Activated CD4-positive, alpha-beta memory T cell treated with anti-CD3 and anti-CD28 coated beads for 36 hours (primary cell): ENCODE results near the gene ALDH5A1. TPM values are rescaled to one million over a fixed set of nuclear protein-coding genes. Genes with fewer than 3 reads are reported as not detected.

Source experiments
- CTCF ChIA-PET: fragments of 350-600 bp; sonication (Branson Sonifier 250); formaldehyde crosslinking; loops from one replicate; lab custom pipeline; 2021; ENCODE audit warnings: antibody characterized with exemption, inconsistent platforms; lab: Charles Lee
- POLR2A ChIA-PET: fragments of 350-600 bp; sonication (Branson Sonifier 250); formaldehyde crosslinking; loops from one replicate; lab custom pipeline; 2021; ENCODE audit warnings: antibody characterized with exemption; lab: Charles Lee
- DNase-seq: peaks from one replicate; pipeline ENCODE4 v3.0.0-alpha.2; 2020
- H3K27ac Mint-ChIP-seq: one replicate; pipeline ENCODE4 v1.8.0; 2021; ENCODE audit warnings: mixed read lengths
- H3K27me3 Mint-ChIP-seq: one replicate; pipeline ENCODE4 v1.8.0; 2021; ENCODE audit warnings: mixed read lengths
- H3K36me3 Mint-ChIP-seq: one replicate; pipeline ENCODE4 v1.8.0; 2021; ENCODE audit warnings: mixed read lengths
- H3K4me1 Mint-ChIP-seq: one replicate; pipeline ENCODE4 v1.8.0; 2021; ENCODE audit warnings: low read depth, mixed read lengths
- H3K4me3 Mint-ChIP-seq: one replicate; pipeline ENCODE4 v1.8.0; 2021; ENCODE audit warnings: mild to moderate bottlenecking, mixed read lengths
- H3K9me3 Mint-ChIP-seq: one replicate; pipeline ENCODE4 v1.8.0; 2021; ENCODE audit warnings: mixed read lengths
- intact Hi-C: fragments of 100-400 bp; cut with micrococcal nuclease; formaldehyde crosslinking; loops from one replicate; pipeline ENCODE4 v1.15.1; 2023
- total RNA-seq, 2 experiments: library from RNA; stranded (reverse); gene quantifications; one replicate each; pipeline ENCODE4 v1.2.3, GENCODE V29; 2021

ALDH5A1 gene
- total RNA-seq, result 10 to 100 TPM; 13.1 to 13.9 TPM

GRCh38 chr6:24494821-24495795, at the start of gene ALDH5A1:
Gene ALDH5A1, plus strand, starts transcription at chr6:24494969. Its CDS starts 28 bp downstream, at chr6:24494997.
- Mint-ChIP-seq H3K27ac (peak within 1 kb of the TSS; percentile 44), H3K9me3 (peaks cover 14% of the 10 kb centered on the region), H3K4me1 (peaks cover 13% of the 10 kb centered on the region), H3K36me3 (peaks cover 8% of the 10 kb centered on the region), H3K27me3 (no peaks in the 10 kb centered on the region), H3K4me3 (peak within 1 kb of the TSS; percentile 78)
- intact Hi-C loops, result loop anchor here (1.0 to 10.0 kb wide), 6 partner anchors 26 to 520 kb away; partner anchors contain the start of genes ACOT13, DCDC2 and TDP2
- POLR2A ChIA-PET, result interaction anchor here (0.8 to 1.1 kb wide), 4 partner anchors 64 to 530 kb away, joined by 3 to 4 read pairs (median 3); partner anchors contain the start of gene KIAA0319
- peak; percentile 89 for DNase-seq
- CTCF ChIA-PET, result interaction anchor here (0.8 to 4.0 kb wide), 20 partner anchors 10 to 280 kb away, joined by 3 to 22 read pairs (median 4); partner anchors contain the start of gene KIAA0319

- ChIA-PET CTCF (no interaction called here), POLR2A (no interaction called here)
- Mint-ChIP-seq H3K4me3 (no peak overlapping the region), H3K27ac (no peak overlapping the region), H3K36me3 (no peaks in the 10 kb centered on the region), H3K4me1 (no peaks in the 10 kb centered on the region), H3K9me3 (no peaks in the 10 kb centered on the region), H3K27me3 (no peaks in the 10 kb centered on the region)
- intact Hi-C loops, result no loop called here
- DNase-seq, result no peak
These were observed 49.1 kb upstream of the ALDH5A1 start for GRCh38 chr6:24445704-24446103.

DNA sequence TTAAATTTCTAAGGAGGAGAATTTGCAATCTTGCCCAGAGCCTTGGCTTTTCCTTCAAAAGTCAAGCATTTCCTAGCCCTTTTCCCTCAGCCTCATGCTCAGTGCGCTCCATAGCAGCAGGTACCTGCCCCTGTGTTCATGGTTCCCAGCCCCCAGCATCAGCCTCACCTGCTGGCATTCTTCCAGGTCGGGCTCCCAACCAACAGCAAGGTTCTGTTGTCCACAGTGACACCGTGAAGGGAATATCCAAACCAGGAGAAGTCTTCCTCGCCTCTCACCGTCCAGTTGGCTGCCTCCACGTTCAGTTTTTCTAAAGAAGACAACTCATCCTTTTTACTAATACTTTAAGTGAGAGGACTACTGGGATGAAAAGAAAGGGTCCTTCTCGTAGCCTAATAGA, 48.1 kb upstream of the ALDH5A1 start:
- CTCF ChIA-PET, result no interaction called here

DNA sequence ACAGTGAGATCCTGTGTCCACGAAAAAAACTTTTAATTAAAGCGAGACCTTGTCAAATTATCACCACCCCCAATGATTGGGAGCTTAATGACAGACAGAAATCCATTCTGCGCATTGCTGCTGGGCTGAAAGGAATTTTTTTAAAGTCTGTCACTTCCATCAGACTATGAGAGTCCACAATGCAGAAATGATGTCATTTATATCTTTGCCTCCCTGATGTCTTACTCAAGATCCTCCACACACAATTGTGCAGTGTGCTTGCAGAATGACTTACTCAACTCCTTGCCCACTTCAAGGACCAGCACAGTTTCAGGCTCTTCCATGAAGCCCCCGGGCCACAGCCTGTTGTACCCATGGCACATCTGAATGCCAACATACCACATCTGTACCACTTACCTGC, 46.4 kb upstream of the ALDH5A1 start:
- Mint-ChIP-seq H3K27me3 (no peaks in the 10 kb centered on the region), H3K4me3 (no peak overlapping the region), H3K36me3 (no peaks in the 10 kb centered on the region), H3K4me1 (no peaks in the 10 kb centered on the region), H3K27ac (no peak overlapping the region), H3K9me3 (no peaks in the 10 kb centered on the region)
- DNase-seq, result no peak
- intact Hi-C loops, result no loop called here
- ChIA-PET CTCF (no interaction called here), POLR2A (no interaction called here)

More for the DNA sequence above, 48.1 kb upstream of the ALDH5A1 start:
- Mint-ChIP-seq H3K27ac (no peak overlapping the region), H3K27me3 (no peaks in the 10 kb centered on the region), H3K9me3 (no peaks in the 10 kb centered on the region), H3K36me3 (no peaks in the 10 kb centered on the region), H3K4me1 (no peaks in the 10 kb centered on the region), H3K4me3 (no peak overlapping the region)
- POLR2A ChIA-PET, result no interaction called here
- no peak for DNase-seq
- intact Hi-C loops, result no loop called here

- intact Hi-C loops, result no loop called here
- no peak for DNase-seq
- no peak overlapping the region for H3K4me3 Mint-ChIP-seq
- ChIA-PET CTCF (interaction anchor here (0.9 kb wide), 1 partner anchor 18 kb away, joined by 3 read pairs; no protein-coding TSS in a partner anchor), POLR2A (no interaction called here)
- no peaks in the 10 kb centered on the region for H3K27me3 Mint-ChIP-seq
- H3K4me1 Mint-ChIP-seq, result no peaks in the 10 kb centered on the region
- H3K9me3 Mint-ChIP-seq, result no peaks in the 10 kb centered on the region
- H3K36me3 Mint-ChIP-seq, result no peaks in the 10 kb centered on the region
- H3K27ac Mint-ChIP-seq, result no peak overlapping the region
These were observed 45.8 kb upstream of the ALDH5A1 start for GRCh38 chr6:24448828-24449525.

GRCh38 chr6:24451581-24452388, 43.0 kb upstream of the ALDH5A1 start:
- no peak overlapping the region for H3K4me3 Mint-ChIP-seq

DNA sequence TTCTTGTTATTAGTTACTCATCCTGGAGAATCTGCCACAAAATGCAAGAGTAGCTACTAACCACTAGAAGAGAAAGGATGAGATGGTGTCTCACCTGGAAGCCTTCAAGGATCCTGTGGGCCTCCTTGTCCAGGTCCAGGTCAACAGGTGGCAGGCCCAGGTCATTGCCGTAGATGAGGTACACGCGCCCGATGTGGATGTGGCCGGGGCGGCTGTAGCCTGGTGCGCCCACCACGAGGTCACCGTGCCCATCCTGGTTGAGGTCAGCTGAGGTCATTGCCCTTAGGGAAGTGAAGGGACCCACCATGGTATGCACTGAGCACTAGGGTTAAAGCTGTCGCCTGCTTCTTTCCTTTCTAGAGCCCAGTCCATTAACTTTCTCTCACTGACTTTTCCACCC, 40.8 kb upstream of the ALDH5A1 start:
- POLR2A ChIA-PET, result no interaction called here
- no peak overlapping the region for H3K4me3 Mint-ChIP-seq
- no peaks in the 10 kb centered on the region for H3K9me3 Mint-ChIP-seq
- H3K27me3 Mint-ChIP-seq, result no peaks in the 10 kb centered on the region
- H3K4me1 Mint-ChIP-seq, result no peaks in the 10 kb centered on the region
- no peaks in the 10 kb centered on the region for H3K36me3 Mint-ChIP-seq
- CTCF ChIA-PET, result interaction anchor here (0.6 kb wide), 1 partner anchor 163 kb away, joined by 4 read pairs; no protein-coding TSS in a partner anchor
- H3K27ac Mint-ChIP-seq, result no peak overlapping the region
- DNase-seq, result no peak
- intact Hi-C loops, result no loop called here

More at GRCh38 chr6:24451581-24452388, 43.0 kb upstream of the ALDH5A1 start:
- Mint-ChIP-seq H3K27ac (no peak overlapping the region), H3K27me3 (no peaks in the 10 kb centered on the region), H3K36me3 (no peaks in the 10 kb centered on the region), H3K4me1 (no peaks in the 10 kb centered on the region), H3K9me3 (no peaks in the 10 kb centered on the region)
- intact Hi-C loops, result no loop called here
- CTCF ChIA-PET, result no interaction called here
- no peak for DNase-seq
- POLR2A ChIA-PET, result no interaction called here

DNA sequence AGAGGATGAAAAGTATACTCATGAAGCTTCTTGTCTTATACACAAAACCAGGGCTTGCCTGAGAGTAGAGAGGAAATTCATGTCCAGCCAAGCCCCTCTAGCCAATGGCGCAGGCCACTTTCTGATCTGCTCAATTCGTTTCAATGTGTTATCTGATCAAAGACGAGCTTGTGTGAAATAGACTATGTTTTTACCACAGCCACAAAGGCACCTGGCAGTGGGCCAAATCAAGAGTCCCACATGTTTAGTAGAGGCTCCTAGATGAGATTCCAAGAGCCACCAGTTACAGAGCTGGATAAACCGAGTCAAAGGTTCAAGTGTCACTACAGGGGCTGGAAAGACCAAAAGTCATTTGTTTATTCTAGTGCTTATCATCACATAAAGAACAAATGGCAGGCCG, 40.3 kb upstream of the ALDH5A1 start:
- ChIA-PET POLR2A (no interaction called here), CTCF (interaction anchor here (0.6 kb wide), 2 partner anchors 67 to 164 kb away, joined by 4 read pairs; no protein-coding TSS in a partner anchor)
- DNase-seq, result no peak
- no peaks in the 10 kb centered on the region for H3K4me1 Mint-ChIP-seq
- H3K9me3 Mint-ChIP-seq, result no peaks in the 10 kb centered on the region
- intact Hi-C loops, result no loop called here
- no peak overlapping the region for H3K27ac Mint-ChIP-seq
- no peaks in the 10 kb centered on the region for H3K27me3 Mint-ChIP-seq
- H3K36me3 Mint-ChIP-seq, result no peaks in the 10 kb centered on the region
- no peak overlapping the region for H3K4me3 Mint-ChIP-seq

GRCh38 chr6:24455061-24455460, 39.7 kb upstream of the ALDH5A1 start:
- Mint-ChIP-seq H3K4me3 (no peak overlapping the region), H3K27me3 (no peaks in the 10 kb centered on the region), H3K27ac (no peak overlapping the region), H3K36me3 (no peaks in the 10 kb centered on the region), H3K4me1 (no peaks in the 10 kb centered on the region), H3K9me3 (no peaks in the 10 kb centered on the region)
- ChIA-PET CTCF (interaction anchor here (0.6 kb wide), 1 partner anchor 66 kb away, joined by 4 read pairs; no protein-coding TSS in a partner anchor), POLR2A (no interaction called here)
- no peak for DNase-seq
- intact Hi-C loops, result no loop called here

DNA sequence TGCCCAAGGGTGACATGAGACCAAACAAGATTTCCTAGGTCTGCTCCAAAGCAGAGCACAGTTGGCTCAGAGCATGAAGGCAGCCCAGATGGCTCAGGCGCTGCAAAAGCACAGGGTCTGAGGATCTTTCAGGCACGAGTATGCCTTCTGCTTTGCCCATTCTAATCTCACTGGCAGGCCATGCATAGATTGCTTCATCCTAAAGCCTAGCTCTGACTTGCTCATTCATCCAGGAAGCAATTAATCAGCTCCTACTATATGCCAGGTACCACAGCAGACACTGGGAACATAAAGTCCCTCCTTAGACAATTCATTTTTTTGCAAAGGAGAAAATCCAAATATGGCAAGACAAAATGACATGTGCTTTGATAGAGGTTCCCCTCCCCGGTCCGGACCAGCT, 36.6 kb upstream of the ALDH5A1 start:
- Mint-ChIP-seq H3K27ac (no peak overlapping the region), H3K9me3 (no peaks in the 10 kb centered on the region), H3K27me3 (no peaks in the 10 kb centered on the region), H3K4me3 (no peak overlapping the region), H3K4me1 (no peaks in the 10 kb centered on the region), H3K36me3 (no peaks in the 10 kb centered on the region)
- ChIA-PET POLR2A (no interaction called here), CTCF (interaction anchor here (1.1 kb wide), 1 partner anchor 28 kb away, joined by 3 read pairs; no protein-coding TSS in a partner anchor)
- DNase-seq, result no peak
- intact Hi-C loops, result no loop called here

DNA sequence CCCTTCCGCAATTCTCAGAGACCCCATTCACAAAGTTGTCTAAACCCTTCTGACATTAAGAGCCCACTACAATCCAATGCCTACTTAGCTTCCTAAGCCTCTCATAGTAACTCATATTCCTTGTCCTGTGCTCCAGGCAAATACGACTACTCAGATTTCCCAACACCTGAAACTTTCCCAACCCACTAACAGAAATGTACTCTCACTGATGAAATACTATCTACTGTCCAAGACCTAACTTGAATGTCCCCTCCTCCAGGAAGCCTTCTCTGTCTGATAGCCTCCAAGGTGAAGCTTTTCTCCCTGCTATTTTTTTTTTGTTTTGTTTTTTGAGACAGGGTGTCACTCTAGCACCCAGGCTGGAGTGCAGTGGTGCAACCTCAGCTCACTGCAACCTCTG, 35.8 kb upstream of the ALDH5A1 start:
- Mint-ChIP-seq H3K4me3 (no peak overlapping the region), H3K4me1 (no peaks in the 10 kb centered on the region), H3K27ac (no peak overlapping the region), H3K36me3 (no peaks in the 10 kb centered on the region), H3K9me3 (no peaks in the 10 kb centered on the region), H3K27me3 (no peaks in the 10 kb centered on the region)
- ChIA-PET CTCF (interaction anchor here (1.1 kb wide), 1 partner anchor 28 kb away, joined by 3 read pairs; no protein-coding TSS in a partner anchor), POLR2A (no interaction called here)
- no peak for DNase-seq
- intact Hi-C loops, result no loop called here
